ENCODE data around the gene PROM1.

GRCh38 chr4:16070203-16070602 is 13.6 kb downstream of the PROM1 start:
- TF ChIP-seq ATF3 (CRISPR knock-in tag; conservative IDR thresholded peaks at IDR 0.05) (no peak), ZNF416 (CRISPR knock-in tag; IDR thresholded peaks at IDR 0.05) (no peak), JUN (CRISPR knock-in tag; IDR thresholded peaks at IDR 0.05) (no peak), SP1 (CRISPR knock-in tag; conservative IDR thresholded peaks at IDR 0.05) (no peak), E2F1 (CRISPR knock-in tag; IDR thresholded peaks at IDR 0.05) (no peak)
- TF ChIP-seq, protein P1, sequence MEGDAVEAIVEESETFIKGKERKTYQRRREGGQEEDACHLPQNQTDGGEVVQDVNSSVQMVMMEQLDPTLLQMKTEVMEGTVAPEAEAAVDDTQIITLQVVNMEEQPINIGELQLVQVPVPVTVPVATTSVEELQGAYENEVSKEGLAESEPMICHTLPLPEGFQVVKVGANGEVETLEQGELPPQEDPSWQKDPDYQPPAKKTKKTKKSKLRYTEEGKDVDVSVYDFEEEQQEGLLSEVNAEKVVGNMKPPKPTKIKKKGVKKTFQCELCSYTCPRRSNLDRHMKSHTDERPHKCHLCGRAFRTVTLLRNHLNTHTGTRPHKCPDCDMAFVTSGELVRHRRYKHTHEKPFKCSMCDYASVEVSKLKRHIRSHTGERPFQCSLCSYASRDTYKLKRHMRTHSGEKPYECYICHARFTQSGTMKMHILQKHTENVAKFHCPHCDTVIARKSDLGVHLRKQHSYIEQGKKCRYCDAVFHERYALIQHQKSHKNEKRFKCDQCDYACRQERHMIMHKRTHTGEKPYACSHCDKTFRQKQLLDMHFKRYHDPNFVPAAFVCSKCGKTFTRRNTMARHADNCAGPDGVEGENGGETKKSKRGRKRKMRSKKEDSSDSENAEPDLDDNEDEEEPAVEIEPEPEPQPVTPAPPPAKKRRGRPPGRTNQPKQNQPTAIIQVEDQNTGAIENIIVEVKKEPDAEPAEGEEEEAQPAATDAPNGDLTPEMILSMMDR (IDR thresholded peaks at IDR 0.05), result no peak
